GM19324 (cell line): ENCODE results near the gene CDCA7L.
"Not testable (repeated sequence)": the region's sequence is repeated elsewhere in the genome, so short reads cannot be mapped to it uniquely, and the experiment has no call there.

Experiments used
- ATAC-seq: cut with Tn5 transposase; IDR thresholded peaks from one replicate; pipeline ENCODE4 v1.9.1; 2021; ENCODE audit warnings: mild to moderate bottlenecking, moderate library complexity; ENCODE audit not compliant: unreplicated experiment, low FRiP score

The CDCA7L gene

GRCh38 chr7:21911341-21911875 is 34.3 kb downstream of the CDCA7L start:
- ATAC-seq = no peak

GRCh38 chr7:21910253-21910652 is 35.4 kb downstream of the CDCA7L start:
- no peak for ATAC-seq

DNA sequence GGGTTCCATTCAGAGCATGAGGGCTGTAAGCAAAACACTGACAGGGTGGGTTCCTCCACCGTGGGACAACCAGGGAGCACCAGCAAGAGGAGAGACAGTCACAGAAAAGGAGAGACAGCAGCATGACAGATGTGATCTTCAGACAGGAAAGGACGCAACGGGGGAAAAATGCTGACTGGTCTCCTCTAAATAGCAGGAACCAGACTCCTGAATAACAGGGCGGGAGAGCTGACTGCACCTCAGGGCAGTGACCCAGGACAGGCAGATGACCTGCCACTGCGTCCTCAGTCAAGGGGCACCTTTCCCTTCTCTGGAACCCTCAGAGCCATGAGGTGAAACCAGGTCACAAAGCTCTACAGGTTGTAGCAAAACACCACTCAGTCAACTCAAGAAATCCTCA is 37.0 kb downstream of the CDCA7L start:
- ATAC-seq = no peak

DNA sequence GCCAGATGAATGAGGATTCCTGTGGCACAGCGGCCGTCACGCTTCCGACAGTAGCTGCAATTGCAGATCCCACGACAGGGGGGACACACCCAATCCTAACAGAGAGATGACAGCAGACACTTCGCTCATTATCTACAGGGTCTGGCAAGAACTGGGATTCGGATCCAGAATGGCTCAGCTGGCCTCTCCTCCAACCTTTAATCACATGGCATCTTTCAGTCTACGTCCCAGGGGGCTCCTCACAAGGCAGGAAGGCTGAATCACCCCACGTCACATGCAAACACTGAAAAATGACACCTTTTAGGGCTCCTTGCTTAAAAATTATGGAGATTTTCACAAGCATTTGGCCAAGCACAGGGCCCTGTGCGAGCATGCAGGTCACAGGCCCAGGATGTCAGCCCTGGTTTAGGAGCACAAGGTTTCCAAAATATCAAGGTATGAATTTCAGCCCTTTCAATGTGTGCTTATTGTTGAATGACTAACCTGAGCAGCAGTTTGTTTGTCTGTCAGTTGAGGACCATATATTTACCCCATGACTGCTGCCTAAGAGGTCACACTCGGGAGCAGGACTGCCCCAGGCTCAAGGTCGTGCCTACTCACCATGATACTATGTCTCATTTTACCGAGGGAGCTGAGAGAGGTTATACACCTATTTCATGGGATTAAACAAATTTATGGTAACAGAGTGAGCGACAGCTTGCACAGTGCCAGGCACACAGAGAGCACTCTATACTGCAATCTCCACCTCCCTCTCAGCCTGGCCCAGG is 42.5 kb downstream of the CDCA7L start:
- no peak for ATAC-seq

DNA sequence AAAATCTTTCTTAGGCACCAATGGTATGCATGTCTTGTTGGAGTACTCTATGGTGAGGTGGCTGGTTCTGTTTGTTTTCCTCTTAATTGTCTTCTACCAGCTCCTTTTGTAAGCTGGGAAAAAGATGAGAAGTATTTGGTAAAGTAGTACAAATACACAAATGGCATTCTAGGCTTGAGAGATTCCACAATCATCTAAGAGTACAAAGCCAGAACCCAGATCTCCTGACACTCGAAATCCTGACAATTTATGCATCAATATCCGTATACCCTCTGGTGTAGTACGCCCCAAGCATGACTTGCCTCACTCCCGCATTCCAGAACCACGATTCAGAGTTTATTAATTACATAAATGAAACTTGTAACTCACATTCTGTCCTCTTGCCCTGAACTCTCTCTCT is 43.5 kb downstream of the CDCA7L start:
- ATAC-seq = no peak

- peak; percentile 78 for ATAC-seq
Measured at GRCh38 chr7:21898265-21898930, 47.3 kb downstream of the CDCA7L start.

GRCh38 chr7:21893401-21893800 is 52.3 kb downstream of the CDCA7L start:
- no peak for ATAC-seq

DNA sequence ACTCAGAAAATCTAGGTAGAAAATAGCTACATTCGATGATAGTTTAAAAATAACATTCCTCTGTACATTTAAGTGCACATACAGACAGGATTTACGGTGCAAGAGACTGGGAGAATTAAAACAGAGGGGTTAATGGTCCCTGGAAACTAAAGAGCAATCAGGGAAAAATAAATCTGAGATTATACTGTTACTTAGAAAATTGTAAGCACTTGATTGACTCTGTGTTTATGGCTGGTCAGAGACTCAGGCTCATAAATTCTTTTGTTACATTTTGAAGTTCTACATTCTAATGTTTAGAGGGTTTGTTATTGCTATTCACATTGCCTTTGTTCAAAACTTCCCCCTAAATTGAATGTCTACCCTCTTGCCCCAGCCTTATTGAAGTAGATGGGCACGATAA is 54.4 kb downstream of the CDCA7L start:
- no peak for ATAC-seq

- no peak for ATAC-seq
Measured at GRCh38 chr7:21887779-21888178, 57.9 kb downstream of the CDCA7L start.

- no peak for ATAC-seq
Measured at GRCh38 chr7:21887353-21887752, 58.3 kb downstream of the CDCA7L start.

DNA sequence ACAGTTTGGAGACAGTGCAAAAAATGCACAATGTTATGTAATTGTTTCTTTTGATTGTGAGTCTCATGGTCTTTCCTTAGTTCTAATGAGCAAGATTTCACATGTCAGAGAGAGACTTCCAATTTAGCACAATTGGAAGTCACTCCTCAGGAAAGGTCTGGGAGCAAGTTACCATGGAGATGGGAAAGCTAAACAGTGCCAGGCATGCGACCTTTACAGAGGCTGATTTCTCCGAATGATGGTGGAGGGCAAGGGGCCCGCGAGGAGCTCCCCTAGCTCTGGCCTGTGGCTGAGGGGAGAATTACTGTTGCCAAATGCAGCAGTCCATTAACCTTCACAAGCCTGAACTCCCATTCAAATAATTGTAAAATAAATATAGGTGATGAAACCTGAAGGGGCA is 59.3 kb downstream of the CDCA7L start:
- ATAC-seq = no peak

DNA sequence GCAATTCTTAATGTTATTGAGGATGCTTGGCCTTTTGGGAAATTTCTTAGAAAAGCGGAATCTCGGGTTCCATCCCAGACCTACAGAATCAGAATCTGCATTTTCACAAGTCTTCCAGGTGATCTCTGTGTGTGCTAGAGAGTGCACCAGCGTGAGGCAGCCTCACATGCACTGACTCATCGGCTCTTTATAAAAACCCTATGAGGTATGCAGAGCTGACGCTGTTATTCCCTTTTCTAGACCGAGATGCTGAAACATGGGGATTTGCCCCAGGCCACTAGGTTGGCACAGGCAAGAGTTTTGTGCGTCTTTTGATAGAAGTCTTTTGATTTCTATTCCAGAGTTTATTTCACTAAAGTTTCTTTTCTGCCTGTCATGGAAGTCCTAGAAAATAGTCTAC is 61.2 kb downstream of the CDCA7L start:
- no peak for ATAC-seq

DNA sequence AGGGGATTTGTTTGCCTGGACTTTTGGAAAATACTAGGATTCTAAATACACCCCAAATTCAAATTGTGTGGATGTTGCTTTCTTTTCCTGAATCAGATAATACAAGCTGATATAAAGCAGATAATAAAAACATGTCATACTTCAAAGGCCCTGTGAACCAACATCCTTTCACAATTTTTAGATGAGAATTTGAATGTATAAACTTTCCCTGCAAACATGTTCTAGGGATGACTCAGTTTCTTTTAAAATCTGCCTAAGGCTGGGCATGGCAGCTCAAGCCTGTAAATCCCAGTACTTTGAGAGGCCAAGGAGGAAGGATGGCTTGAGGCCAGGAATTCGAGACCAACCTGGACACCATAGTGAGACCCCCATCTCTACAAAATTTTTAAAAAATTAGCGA is 62.2 kb downstream of the CDCA7L start:
- ATAC-seq = not testable (repeated sequence)

- no peak for ATAC-seq
Measured at GRCh38 chr7:21883069-21883468, 62.6 kb downstream of the CDCA7L start.

GRCh38 chr7:21869785-21870402 is 75.8 kb downstream of the CDCA7L start:
- ATAC-seq = no peak

GRCh38 chr7:21868576-21868850 is 77.2 kb downstream of the CDCA7L start:
- no peak for ATAC-seq

DNA sequence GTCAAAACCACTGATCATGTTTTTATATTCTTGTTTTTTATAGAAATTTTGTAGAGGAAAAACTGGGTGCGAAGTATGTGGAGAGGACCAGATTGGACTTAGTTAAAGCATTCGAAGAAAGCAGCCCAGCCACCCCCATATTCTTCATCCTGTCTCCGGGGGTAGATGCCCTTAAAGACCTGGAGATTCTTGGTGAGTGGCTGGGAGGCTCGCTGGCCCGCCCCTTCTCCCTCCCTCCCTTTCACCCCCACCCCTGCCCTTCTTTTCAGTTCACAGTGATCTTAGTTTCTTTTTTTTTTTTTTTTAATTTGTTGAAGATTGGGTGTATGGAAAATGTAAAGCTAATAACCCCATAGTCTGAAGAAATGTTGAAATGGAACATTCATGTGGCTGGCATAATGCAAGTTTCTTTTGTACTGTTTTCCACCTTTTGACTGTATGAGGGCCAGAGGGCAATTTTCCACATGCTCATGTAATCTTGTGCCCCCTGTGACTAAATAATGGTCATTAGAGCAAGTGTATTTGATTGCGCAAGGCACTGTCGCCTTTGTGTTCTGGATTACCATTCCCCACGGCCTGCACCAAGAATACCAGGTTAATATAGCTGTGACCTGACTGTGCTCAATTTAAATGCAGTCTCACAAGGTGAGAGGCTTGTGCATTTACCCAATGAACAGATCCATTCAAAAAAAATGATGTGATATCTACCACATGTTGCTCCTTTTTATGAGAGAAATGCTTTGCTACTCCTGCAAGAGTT is 77.7 kb downstream of the CDCA7L start:
- ATAC-seq = no peak

DNA sequence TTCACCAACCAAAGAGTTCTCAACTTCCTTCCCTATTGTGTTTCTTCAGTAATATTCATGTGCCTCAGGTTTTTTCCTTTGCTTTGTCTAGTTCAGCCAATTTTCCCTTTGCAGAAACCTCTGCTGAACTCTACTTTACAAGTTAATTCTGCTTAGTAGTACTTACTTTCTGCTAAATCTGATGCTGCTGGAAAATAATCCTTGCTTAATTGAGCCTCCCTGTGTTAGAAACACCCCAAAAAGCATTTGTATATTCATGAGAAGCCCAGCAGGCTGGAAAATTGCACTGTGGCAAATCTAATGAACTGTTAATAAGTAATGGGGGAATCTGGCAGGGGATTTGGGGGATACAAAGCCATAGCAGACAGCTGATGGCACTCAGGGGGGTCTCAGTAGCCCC is 78.5 kb downstream of the CDCA7L start:
- ATAC-seq = no peak

- no peak for ATAC-seq
Measured at GRCh38 chr7:21866731-21867130, 79.0 kb downstream of the CDCA7L start.

GRCh38 chr7:21865631-21866204 is 80.0 kb downstream of the CDCA7L start:
- ATAC-seq = not testable (repeated sequence)

DNA sequence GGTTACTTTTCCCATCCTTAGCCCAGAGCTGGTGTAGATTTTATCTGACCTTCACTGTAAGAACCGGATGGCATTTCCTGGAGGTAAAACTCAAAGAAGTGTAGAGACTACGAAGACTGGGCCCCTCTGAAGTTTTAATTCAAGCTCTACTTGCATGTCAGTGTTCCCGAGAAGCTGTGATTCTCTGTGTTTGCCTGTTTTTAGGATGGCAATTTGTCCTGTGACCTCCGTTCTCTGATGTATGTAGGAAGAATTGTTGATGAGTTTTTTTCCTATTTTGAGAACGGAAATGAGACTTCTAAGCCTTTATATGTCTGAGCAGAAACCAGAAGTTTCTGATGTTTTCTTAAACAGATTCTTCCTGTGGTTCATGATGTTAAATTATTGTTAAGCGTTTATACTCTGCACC is 94.1 kb downstream of the CDCA7L start:
- no peak for ATAC-seq
